Astrocyte (in vitro differentiated cells and primary cell): ENCODE results near the gene EGFL7. TPM values are rescaled to one million over a fixed set of nuclear protein-coding genes. Genes with fewer than 3 reads are reported as not detected.
"Not testable (repeated sequence)": the region's sequence is repeated elsewhere in the genome, so short reads cannot be mapped to it uniquely, and the experiment has no call there.

Experiments used
- DNase-seq: peaks from one replicate; pipeline ENCODE4 v3.0.0-alpha.2; 2010; ENCODE audit warnings: low read depth
- FAIRE-seq: peaks from 2 replicates; lab custom pipeline; 2011; peaks lifted over from hg19 to GRCh38; lab: Jason Lieb, UNC
- H2AFZ ChIP-seq: 2 replicates; pipeline ENCODE4 v1.6.0; 2012; ENCODE audit warnings: low read depth, low read length, inconsistent platforms
- H3K27ac ChIP-seq: 2 replicates; pipeline ENCODE4 v1.5.1; 2011; ENCODE audit warnings: low read depth, low read length, inconsistent platforms
- H3K27me3 ChIP-seq: 2 replicates; pipeline ENCODE4 v1.6.0; 2011; ENCODE audit warnings: low read length, inconsistent platforms; ENCODE audit not compliant: insufficient read depth
- H3K36me3 ChIP-seq: 2 replicates; pipeline ENCODE4 v1.5.1; 2011; ENCODE audit warnings: low read length, inconsistent platforms; ENCODE audit not compliant: insufficient read depth
- H3K4me1 ChIP-seq: 2 replicates; pipeline ENCODE4 v1.5.1; 2011; ENCODE audit warnings: low read length, inconsistent platforms; ENCODE audit not compliant: insufficient read depth
- H3K4me2 ChIP-seq: 2 replicates; pipeline ENCODE4 v1.6.0; 2012; ENCODE audit warnings: low read length, inconsistent platforms
- H3K4me3 ChIP-seq: 2 replicates; pipeline ENCODE4 v1.5.1; 2011; ENCODE audit warnings: low read depth, mild to moderate bottlenecking, low read length, inconsistent platforms; ENCODE audit not compliant: insufficient read depth
- H3K79me2 ChIP-seq: 2 replicates; pipeline ENCODE4 v1.6.0; 2012; ENCODE audit warnings: mild to moderate bottlenecking, low read length, inconsistent platforms; ENCODE audit not compliant: insufficient read depth
- H3K9ac ChIP-seq: 2 replicates; pipeline ENCODE4 v1.6.0; 2012; ENCODE audit warnings: mild to moderate bottlenecking, low read length, inconsistent platforms
- H3K9me3 ChIP-seq: 2 replicates; pipeline ENCODE4 v1.5.1; 2012; ENCODE audit warnings: low read depth, mild to moderate bottlenecking, low read length, inconsistent platforms; ENCODE audit not compliant: insufficient read depth
- H4K20me1 ChIP-seq: 2 replicates; pipeline ENCODE4 v1.6.0; 2012; ENCODE audit warnings: low read length, inconsistent platforms; ENCODE audit not compliant: insufficient read depth
- H3K27ac Mint-ChIP-seq: one replicate; pipeline ENCODE4 v1.8.0; 2021; ENCODE audit warnings: mild to moderate bottlenecking, mixed read lengths; ENCODE audit not compliant: unreplicated experiment
- H3K27me3 Mint-ChIP-seq: one replicate; pipeline ENCODE4 v1.8.0; 2021; ENCODE audit warnings: low read depth, mixed read lengths; ENCODE audit not compliant: unreplicated experiment
- H3K36me3 Mint-ChIP-seq: one replicate; pipeline ENCODE4 v1.8.0; 2021; ENCODE audit warnings: low read depth, mixed read lengths; ENCODE audit not compliant: unreplicated experiment
- H3K4me1 Mint-ChIP-seq: one replicate; pipeline ENCODE4 v1.8.0; 2021; ENCODE audit warnings: low read depth, mixed read lengths; ENCODE audit not compliant: unreplicated experiment
- H3K4me3 Mint-ChIP-seq: one replicate; pipeline ENCODE4 v1.8.0; 2021; ENCODE audit warnings: mild to moderate bottlenecking, moderate library complexity, mixed read lengths; ENCODE audit not compliant: unreplicated experiment
- H3K9me3 Mint-ChIP-seq: one replicate; pipeline ENCODE4 v1.8.0; 2021; ENCODE audit warnings: mild to moderate bottlenecking, mixed read lengths; ENCODE audit not compliant: unreplicated experiment
- EZH2 ChIP-seq: IDR thresholded peaks from 2 replicates; pipeline ENCODE4 v1.6.1; 2012; ENCODE audit warnings: mild to moderate bottlenecking, low read length, inconsistent platforms; ENCODE audit not compliant: insufficient read depth
- total RNA-seq: library from RNA; stranded (reverse); gene quantifications from 2 replicates; pipeline ENCODE4 v1.2.1, GENCODE V29; 2021
- TF ChIP-seq, protein P1 (sequence below): IDR thresholded peaks from 2 replicates; pipeline ENCODE4 v1.5.1; 2011; ENCODE audit warnings: low read depth, mild to moderate bottlenecking, inconsistent platforms, low read length, moderate library complexity; ENCODE audit not compliant: insufficient read depth

The EGFL7 gene
- total RNA-seq, 1 donor from 2014 or later: 12.3 TPM

DNA sequence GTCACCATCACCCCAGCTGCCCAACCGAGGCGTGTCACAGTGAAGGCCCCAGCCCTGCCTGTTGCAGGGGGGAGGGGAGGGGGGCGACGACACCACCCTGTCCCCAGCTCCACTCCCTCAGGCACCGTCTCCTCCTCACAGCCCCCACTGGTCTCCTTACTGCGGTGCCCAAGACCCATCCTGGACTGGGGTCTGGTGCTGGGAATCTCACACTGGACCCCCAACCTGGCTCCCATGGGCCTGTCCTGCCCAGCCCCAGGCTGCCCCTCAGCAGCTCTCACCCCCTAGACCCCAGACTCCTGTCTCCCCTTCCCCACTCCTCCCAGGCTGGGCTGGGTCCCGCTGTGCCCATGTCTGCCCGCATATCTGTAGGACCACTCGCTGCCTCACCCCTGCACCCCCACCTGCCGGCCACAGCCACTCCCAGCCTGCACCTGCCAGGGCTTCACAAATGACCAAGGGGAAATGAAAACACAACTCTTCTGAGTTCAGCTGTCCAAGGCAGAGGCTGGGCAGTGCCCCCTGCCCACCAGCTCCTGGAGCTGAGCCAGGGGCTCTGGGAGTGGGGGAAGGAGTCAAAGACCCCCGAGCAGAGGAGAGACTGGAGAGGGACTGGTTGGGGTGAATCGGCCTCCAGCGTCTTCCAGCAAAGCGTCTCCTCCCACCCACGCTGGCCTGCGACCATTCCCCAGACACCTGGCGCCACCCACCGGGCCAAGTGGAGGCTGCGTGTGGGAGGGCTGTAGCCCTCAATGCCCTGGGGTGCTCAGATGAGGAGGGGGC, 32.6 kb upstream of the EGFL7 start:
- no peak overlapping the region for H2AFZ ChIP-seq
- no peaks in the 10 kb centered on the region for H3K27me3 ChIP-seq
- no peak overlapping the region for H3K4me2 ChIP-seq
- no peak overlapping the region for H3K27ac ChIP-seq
- H3K4me3 Mint-ChIP-seq: no peak overlapping the region
- H3K36me3 Mint-ChIP-seq: no peaks in the 10 kb centered on the region
- no peaks in the 10 kb centered on the region for H3K36me3 ChIP-seq
- peaks cover 8% of the 10 kb centered on the region for H4K20me1 ChIP-seq
- H3K27ac Mint-ChIP-seq: no peak overlapping the region
- FAIRE-seq: no peak
- TF ChIP-seq, protein P1, sequence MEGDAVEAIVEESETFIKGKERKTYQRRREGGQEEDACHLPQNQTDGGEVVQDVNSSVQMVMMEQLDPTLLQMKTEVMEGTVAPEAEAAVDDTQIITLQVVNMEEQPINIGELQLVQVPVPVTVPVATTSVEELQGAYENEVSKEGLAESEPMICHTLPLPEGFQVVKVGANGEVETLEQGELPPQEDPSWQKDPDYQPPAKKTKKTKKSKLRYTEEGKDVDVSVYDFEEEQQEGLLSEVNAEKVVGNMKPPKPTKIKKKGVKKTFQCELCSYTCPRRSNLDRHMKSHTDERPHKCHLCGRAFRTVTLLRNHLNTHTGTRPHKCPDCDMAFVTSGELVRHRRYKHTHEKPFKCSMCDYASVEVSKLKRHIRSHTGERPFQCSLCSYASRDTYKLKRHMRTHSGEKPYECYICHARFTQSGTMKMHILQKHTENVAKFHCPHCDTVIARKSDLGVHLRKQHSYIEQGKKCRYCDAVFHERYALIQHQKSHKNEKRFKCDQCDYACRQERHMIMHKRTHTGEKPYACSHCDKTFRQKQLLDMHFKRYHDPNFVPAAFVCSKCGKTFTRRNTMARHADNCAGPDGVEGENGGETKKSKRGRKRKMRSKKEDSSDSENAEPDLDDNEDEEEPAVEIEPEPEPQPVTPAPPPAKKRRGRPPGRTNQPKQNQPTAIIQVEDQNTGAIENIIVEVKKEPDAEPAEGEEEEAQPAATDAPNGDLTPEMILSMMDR: peak; percentile 44
- no peak for TF ChIP-seq EZH2
- peaks cover 4% of the 10 kb centered on the region for H3K27me3 Mint-ChIP-seq
- H3K9me3 ChIP-seq: no peaks in the 10 kb centered on the region
- no peak overlapping the region for H3K4me3 ChIP-seq
- H3K79me2 ChIP-seq: no peaks in the 10 kb centered on the region
- no peak overlapping the region for H3K9ac ChIP-seq
- peaks cover 4% of the 10 kb centered on the region for H3K4me1 Mint-ChIP-seq
- no peak for DNase-seq
- H3K4me1 ChIP-seq: peaks cover 4% of the 10 kb centered on the region
- no peaks in the 10 kb centered on the region for H3K9me3 Mint-ChIP-seq

DNA sequence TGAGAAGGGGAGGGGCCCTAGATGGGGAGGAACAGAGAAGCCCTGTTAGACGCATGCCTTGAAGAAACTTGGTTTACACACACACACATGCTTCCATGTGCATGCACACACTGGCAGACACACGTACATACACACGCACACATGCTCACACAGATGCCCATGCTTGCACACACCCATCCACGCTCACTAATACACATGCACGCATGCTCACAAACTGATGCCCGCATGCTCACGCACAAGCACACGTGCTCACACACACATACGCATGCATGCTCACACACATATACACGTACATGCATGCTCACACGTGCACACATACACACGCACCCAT, 32.1 kb upstream of the EGFL7 start:
- H3K27me3 Mint-ChIP-seq: peaks cover 5% of the 10 kb centered on the region
- FAIRE-seq (no peak), DNase-seq (no peak)
- Histone ChIP-seq H3K27ac (no peak overlapping the region), H3K4me2 (no peak overlapping the region), H3K27me3 (no peaks in the 10 kb centered on the region), H3K4me3 (no peak overlapping the region), H4K20me1 (peaks cover 8% of the 10 kb centered on the region), H3K36me3 (no peaks in the 10 kb centered on the region), H3K9ac (no peak overlapping the region), H2AFZ (no peak overlapping the region), H3K4me1 (no peaks in the 10 kb centered on the region), H3K79me2 (no peaks in the 10 kb centered on the region), H3K9me3 (no peaks in the 10 kb centered on the region)
- no peaks in the 10 kb centered on the region for H3K9me3 Mint-ChIP-seq
- no peak overlapping the region for H3K27ac Mint-ChIP-seq
- no peak for TF ChIP-seq EZH2
- peaks cover 2% of the 10 kb centered on the region for H3K4me1 Mint-ChIP-seq
- H3K36me3 Mint-ChIP-seq: no peaks in the 10 kb centered on the region
- no peak overlapping the region for H3K4me3 Mint-ChIP-seq

DNA sequence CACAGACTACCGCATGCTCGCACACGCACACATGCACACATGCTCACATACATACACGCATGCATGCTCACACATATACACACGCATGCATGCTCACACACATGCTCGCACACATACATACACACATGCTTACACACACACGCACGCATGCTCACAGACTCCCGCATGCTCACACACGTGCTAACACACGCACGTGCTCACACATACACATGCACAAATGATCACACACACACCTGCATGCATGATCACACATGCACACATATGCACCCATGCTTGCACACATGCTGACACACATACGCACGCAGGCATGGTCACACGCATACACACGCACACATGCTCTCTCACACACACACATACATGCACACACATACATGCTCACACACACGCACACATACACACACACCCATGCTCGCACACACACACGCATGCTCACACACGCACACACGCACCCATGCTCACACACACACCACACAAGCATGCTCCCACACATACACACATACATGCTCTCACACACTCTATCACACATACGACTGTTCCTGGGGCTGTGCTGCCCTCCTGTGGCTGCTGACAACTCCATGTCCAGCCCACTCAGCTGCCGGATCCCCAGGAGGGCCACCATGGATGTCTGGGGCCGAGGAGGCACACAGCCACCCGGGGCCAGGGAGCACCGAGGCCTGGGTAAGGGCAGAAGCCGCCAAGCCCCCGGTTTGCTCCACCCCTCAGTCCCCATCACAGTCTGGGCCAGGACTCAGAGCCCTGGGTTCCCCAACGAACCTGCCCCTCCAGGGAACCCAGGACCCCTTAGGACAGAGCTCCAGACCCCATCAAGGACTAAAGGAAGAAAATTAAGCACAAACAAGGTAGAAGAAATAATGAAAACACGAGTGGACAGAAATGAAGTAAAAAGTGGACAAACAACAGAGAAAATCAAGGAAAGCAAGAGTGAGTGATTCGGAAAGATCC, 31.4 kb upstream of the EGFL7 start:
- H3K4me1 Mint-ChIP-seq: no peaks in the 10 kb centered on the region
- H3K27ac ChIP-seq: no peak overlapping the region
- no peaks in the 10 kb centered on the region for H3K79me2 ChIP-seq
- H3K4me2 ChIP-seq: no peak overlapping the region
- peaks cover 8% of the 10 kb centered on the region for H4K20me1 ChIP-seq
- no peaks in the 10 kb centered on the region for H3K4me1 ChIP-seq
- peaks cover 4% of the 10 kb centered on the region for H3K27me3 Mint-ChIP-seq
- FAIRE-seq: no peak
- no peaks in the 10 kb centered on the region for H3K9me3 Mint-ChIP-seq
- H2AFZ ChIP-seq: no peak overlapping the region
- DNase-seq: peak; percentile 63
- no peaks in the 10 kb centered on the region for H3K36me3 ChIP-seq
- H3K27ac Mint-ChIP-seq: no peak overlapping the region
- no peaks in the 10 kb centered on the region for H3K36me3 Mint-ChIP-seq
- no peaks in the 10 kb centered on the region for H3K9me3 ChIP-seq
- H3K9ac ChIP-seq: no peak overlapping the region
- no peak overlapping the region for H3K4me3 ChIP-seq
- TF ChIP-seq, protein P1: peak; percentile 78
- no peak for TF ChIP-seq EZH2
- H3K4me3 Mint-ChIP-seq: no peak overlapping the region
- no peaks in the 10 kb centered on the region for H3K27me3 ChIP-seq

DNA sequence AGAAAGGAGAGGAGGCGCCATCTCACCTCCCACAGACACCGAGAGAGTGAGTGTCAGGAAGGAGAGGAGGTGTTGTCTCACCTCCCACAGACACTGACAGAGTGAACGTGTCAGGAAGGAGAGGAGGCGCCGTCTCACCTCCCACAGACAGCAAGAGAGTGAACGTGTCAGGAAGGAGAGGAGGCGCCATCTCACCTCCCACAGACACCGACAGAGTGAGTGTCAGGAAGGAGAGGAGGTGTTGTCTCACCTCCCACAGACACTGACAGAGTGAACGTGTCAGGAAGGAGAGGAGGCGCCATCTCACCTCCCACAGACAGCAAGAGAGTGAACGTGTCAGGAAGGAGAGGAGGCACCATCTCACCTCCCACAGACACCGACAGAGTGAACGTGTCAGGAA, 30.6 kb upstream of the EGFL7 start:
- H3K9me3 Mint-ChIP-seq, H3K27ac ChIP-seq, H4K20me1 ChIP-seq, DNase-seq, H3K27me3 ChIP-seq, H3K27ac Mint-ChIP-seq, H3K27me3 Mint-ChIP-seq, H3K9ac ChIP-seq, H3K4me2 ChIP-seq, H3K79me2 ChIP-seq, H3K4me1 ChIP-seq, H3K36me3 ChIP-seq, H2AFZ ChIP-seq, FAIRE-seq, H3K36me3 Mint-ChIP-seq, H3K4me1 Mint-ChIP-seq, H3K9me3 ChIP-seq, H3K4me3 Mint-ChIP-seq, H3K4me3 ChIP-seq: not testable (repeated sequence)
